G401 (cell line): ENCODE measurements around the gene MAPT. TPM values are rescaled to one million over a fixed set of nuclear protein-coding genes. Genes with fewer than 3 reads are reported as not detected.
"Not testable (repeated sequence)": the region's sequence is repeated elsewhere in the genome, so short reads cannot be mapped to it uniquely, and the experiment has no call there.

Experiments
- DNase-seq: peaks from one replicate; pipeline ENCODE4 v3.0.0-alpha.2; 2015; ENCODE audit warnings: low spot score
- in situ Hi-C: cut with HindIII; loops from 2 replicates; pipeline ENCODE4 v1.10.0; 2016; ENCODE audit warnings: low sequenced_read_pairs, mixed read lengths
- total RNA-seq: library from RNA; depleted of rRNA; stranded (reverse); fragments of >200 nt; shearing (Covaris generic); gene quantifications from 2 replicates; pipeline ENCODE4 v1.2.3, GENCODE V29; 2014

MAPT gene
- total RNA-seq, 1 experiment from 2014 or later = 0.44 TPM

- DNase-seq = no peak
- in situ Hi-C loops = no loop called here
These were observed 4.8 kb upstream of the MAPT start for GRCh38 chr17:45889579-45889978.

- in situ Hi-C loops = no loop called here
- DNase-seq = no peak
These were observed 681 bp upstream of the MAPT start for GRCh38 chr17:45893725-45894021.

- in situ Hi-C loops = no loop called here
- peak; percentile 73 for DNase-seq
These were observed 1.1 kb downstream of the MAPT start for GRCh38 chr17:45895304-45895968.

- in situ Hi-C loops = no loop called here
- no peak for DNase-seq
These were observed 1.8 kb downstream of the MAPT start for GRCh38 chr17:45895969-45896785.

GRCh38 chr17:45896803-45897693, 2.7 kb downstream of the MAPT start:
- in situ Hi-C loops = no loop called here
- DNase-seq = peak; percentile 59

GRCh38 chr17:45900136-45900535, 5.8 kb downstream of the MAPT start:
- in situ Hi-C loops = no loop called here
- peak; percentile 70 for DNase-seq

GRCh38 chr17:45900723-45901415, 6.5 kb downstream of the MAPT start:
- DNase-seq = no peak
- in situ Hi-C loops = no loop called here

GRCh38 chr17:45902892-45903346, 8.6 kb downstream of the MAPT start:
- in situ Hi-C loops = no loop called here
- no peak for DNase-seq

GRCh38 chr17:45904866-45905265, 10.5 kb downstream of the MAPT start:
- in situ Hi-C loops = no loop called here
- no peak for DNase-seq

- DNase-seq = no peak
- in situ Hi-C loops = no loop called here
These were observed 11.5 kb downstream of the MAPT start for GRCh38 chr17:45905814-45906213.

- in situ Hi-C loops = no loop called here
- no peak for DNase-seq
These were observed 11.9 kb downstream of the MAPT start for GRCh38 chr17:45906237-45906636.

GRCh38 chr17:45906927-45907622, 12.7 kb downstream of the MAPT start:
- in situ Hi-C loops = no loop called here

GRCh38 chr17:45907750-45908395, 13.5 kb downstream of the MAPT start:
- DNase-seq = no peak
- in situ Hi-C loops = no loop called here

More at GRCh38 chr17:45906927-45907622, 12.7 kb downstream of the MAPT start:
- DNase-seq = no peak

GRCh38 chr17:45908460-45908859, 14.1 kb downstream of the MAPT start:
- no peak for DNase-seq
- in situ Hi-C loops = no loop called here

- in situ Hi-C loops = no loop called here
- DNase-seq = no peak
These were observed 14.6 kb downstream of the MAPT start for GRCh38 chr17:45908935-45909334.

- DNase-seq = no peak
- in situ Hi-C loops = no loop called here
These were observed 16.3 kb downstream of the MAPT start for GRCh38 chr17:45910667-45911066.

GRCh38 chr17:45912319-45912718, 18.0 kb downstream of the MAPT start:
- in situ Hi-C loops = no loop called here
- DNase-seq = no peak

- in situ Hi-C loops, DNase-seq: not testable (repeated sequence)
These were observed 18.7 kb downstream of the MAPT start for GRCh38 chr17:45913030-45913429.
